C4-2B (cell line): Measurements from ENCODE around the gene MYO1D.
"Not testable (repeated sequence)": the region's sequence is repeated elsewhere in the genome, so short reads cannot be mapped to it uniquely, and the experiment has no call there.

Experiments
- H3K27ac ChIP-seq: fragments of 450-650 bp; 2 replicates; pipeline ENCODE4 v1.5.1; 2017
- ZFX ChIP-seq: fragments of 450-650 bp; IDR thresholded peaks from 2 replicates; pipeline ENCODE4 v1.6.1; 2017
- TF ChIP-seq, protein P1 (sequence below): fragments of 450-650 bp; conservative IDR thresholded peaks from 2 replicates; pipeline ENCODE4 v1.5.1; 2017; ENCODE audit warnings: mild to moderate bottlenecking

The MYO1D gene

DNA sequence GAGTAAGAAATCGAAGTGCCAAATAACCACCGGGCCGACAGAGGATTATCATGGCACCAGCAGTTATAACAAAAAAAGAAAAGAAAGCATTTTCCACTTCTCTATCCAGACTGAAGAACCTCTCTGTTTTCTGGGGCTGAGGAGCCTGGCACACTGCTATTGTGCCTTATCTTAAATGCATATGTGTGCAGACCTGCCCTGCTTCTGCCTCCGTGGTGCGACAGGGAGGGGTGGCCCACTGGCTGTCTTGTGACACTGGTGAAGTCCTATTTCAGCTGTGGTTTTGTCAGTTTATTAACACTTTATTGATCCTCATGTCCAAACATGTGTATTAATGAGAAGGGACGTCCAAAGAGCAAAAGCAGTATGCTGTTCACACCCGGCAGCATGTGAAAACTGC, 334.7 kb downstream of the MYO1D start:
- TF ChIP-seq, protein P1, sequence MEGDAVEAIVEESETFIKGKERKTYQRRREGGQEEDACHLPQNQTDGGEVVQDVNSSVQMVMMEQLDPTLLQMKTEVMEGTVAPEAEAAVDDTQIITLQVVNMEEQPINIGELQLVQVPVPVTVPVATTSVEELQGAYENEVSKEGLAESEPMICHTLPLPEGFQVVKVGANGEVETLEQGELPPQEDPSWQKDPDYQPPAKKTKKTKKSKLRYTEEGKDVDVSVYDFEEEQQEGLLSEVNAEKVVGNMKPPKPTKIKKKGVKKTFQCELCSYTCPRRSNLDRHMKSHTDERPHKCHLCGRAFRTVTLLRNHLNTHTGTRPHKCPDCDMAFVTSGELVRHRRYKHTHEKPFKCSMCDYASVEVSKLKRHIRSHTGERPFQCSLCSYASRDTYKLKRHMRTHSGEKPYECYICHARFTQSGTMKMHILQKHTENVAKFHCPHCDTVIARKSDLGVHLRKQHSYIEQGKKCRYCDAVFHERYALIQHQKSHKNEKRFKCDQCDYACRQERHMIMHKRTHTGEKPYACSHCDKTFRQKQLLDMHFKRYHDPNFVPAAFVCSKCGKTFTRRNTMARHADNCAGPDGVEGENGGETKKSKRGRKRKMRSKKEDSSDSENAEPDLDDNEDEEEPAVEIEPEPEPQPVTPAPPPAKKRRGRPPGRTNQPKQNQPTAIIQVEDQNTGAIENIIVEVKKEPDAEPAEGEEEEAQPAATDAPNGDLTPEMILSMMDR: no peak
- TF ChIP-seq ZFX: no peak

DNA sequence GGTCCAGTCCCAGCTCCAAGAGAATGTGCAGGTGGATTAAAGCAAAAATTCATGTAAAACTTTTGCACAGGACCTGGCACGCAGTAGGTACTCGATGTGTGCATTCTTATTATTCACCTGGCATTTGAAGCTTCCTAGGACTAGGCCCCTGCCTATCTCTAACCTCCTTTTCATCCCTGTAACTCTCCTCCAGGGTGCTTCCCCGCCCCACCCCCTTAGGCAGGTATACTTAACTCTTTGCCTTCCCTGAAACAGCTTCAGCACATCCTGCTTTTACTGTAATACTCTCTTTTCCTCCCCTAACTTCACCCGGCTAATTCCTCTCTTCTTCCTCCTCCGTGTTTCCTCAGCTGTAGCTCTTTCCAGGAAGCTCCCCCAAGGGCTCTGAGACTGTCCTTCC, 335.3 kb downstream of the MYO1D start:
- H3K27ac ChIP-seq: no peak overlapping the region
- no peak for TF ChIP-seq ZFX
- TF ChIP-seq, protein P1: no peak

More for the DNA sequence above, 334.7 kb downstream of the MYO1D start:
- H3K27ac ChIP-seq: no peak overlapping the region

DNA sequence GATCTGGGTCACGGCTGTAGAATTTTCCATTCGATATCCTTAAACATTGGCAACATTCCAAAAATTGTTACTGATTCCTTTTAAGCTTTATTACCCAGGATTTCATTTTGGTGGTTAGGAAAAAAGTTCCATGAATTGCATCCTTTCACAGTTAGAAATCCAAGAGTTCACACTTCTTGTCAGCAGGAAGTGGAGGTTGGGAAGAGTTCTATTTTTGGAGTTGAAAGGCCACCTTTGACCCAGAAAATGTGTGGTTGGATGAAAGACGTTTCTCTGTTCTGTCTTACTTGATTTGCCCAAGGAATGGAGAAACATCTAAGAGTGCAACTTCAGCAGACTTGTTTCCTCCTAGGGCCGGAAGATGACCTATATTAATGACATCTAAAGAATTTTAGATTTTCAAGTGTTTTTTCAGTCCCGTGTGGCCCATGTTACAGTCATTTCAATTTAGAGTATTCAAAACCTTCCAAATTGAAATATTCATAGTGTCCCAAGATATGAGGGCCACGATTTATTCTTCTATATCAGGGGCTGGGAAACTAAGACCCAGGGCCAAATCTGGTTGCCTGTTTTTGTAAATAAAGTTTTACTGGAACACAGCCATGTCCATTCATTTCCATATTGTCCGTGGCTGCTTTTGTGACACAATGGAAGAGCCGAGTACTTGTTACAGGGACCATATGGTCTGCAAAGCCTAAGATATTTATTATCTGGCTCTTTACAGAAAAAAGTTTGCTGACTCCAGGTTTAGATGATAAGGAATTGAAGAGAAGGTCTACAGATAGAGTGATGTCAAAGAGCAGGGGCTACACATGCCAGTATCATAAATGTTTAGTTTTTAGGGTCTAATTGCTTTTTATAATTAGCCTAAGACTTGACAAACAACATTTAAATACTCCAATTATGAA, 339.9 kb downstream of the MYO1D start:
- TF ChIP-seq, protein P1: no peak
- no peak overlapping the region for H3K27ac ChIP-seq

DNA sequence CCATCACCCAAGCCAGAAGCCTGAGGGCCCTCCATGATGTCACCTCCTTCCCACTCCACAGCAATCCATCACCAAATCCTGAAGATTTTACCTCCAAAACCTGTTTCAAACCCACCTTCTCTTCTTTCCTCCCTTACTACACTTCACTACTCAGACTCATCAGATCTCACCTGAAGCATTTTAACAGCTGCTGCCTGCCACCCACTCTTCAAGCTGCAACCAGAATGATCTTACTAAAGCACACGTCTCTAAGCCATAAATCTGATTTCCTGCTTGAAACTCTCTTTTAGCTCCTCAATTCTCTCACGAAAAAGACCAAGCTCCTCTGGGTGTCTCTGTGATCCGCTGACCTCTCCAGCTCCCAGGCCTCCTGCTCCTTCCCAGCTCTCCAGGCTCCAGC, 343.6 kb downstream of the MYO1D start:
- no peak for TF ChIP-seq ZFX
- H3K27ac ChIP-seq: no peak overlapping the region

DNA sequence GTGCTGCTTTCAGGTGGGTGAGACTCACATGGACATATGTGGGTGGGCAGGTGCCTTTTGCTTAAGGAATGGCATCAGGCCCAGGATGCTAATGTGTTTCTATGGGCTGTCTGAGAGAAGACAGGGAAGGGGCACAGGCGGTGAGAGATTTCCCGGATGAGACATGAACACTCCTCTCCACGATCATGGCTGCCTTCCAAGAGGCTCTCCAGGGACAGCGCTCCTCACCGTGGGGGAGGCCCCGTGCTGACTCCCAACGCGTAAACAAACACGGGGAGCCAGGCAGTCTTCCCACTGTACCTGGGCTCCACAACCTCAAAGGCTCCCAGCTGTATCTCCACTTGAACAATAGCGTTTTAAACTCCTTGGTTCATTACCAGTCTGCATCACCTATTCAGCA, 347.3 kb downstream of the MYO1D start:
- H3K27ac ChIP-seq: no peak overlapping the region
- no peak for TF ChIP-seq ZFX
- TF ChIP-seq, protein P1: no peak

DNA sequence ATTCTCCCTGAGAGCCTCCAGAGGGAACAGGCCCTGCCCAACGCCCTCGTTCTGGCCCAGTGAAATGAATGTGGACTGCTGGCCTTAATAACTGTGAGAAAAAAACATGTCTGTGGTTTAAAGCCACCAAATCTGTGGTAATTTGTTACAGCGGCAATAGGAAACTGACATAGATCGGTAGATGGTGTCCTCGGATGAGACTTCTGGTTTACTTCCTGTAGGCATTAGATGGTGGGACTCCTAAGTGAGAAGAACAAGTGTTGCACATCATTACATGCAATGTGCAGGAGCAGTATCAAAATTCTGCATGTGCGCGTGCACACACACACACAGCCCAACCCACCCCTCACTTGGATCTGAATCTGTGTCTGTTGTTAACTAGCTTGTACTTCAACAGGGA, 348.1 kb downstream of the MYO1D start:
- no peak overlapping the region for H3K27ac ChIP-seq
- no peak for TF ChIP-seq ZFX
- TF ChIP-seq, protein P1: no peak

DNA sequence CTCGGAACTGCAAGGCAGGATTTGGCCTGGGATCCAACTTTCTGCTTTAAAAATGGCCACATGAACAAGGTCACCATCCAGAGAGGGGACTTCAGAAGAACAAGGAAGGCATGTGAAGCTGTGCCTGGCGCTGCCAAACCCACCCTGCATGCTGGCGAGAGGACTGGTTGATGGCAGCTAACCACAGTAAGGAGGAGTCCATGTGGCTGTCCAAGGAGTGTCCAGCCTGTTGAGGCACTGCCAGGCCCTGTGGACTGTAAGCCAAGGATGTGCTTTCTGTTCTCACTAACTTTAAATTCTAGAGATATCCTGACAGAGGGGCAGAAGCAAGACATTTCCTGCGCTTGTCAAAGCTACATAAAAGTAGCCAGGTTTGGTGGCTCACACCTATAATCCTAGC, 349.8 kb downstream of the MYO1D start:
- TF ChIP-seq, protein P1: no peak
- no peak for TF ChIP-seq ZFX
- no peak overlapping the region for H3K27ac ChIP-seq

DNA sequence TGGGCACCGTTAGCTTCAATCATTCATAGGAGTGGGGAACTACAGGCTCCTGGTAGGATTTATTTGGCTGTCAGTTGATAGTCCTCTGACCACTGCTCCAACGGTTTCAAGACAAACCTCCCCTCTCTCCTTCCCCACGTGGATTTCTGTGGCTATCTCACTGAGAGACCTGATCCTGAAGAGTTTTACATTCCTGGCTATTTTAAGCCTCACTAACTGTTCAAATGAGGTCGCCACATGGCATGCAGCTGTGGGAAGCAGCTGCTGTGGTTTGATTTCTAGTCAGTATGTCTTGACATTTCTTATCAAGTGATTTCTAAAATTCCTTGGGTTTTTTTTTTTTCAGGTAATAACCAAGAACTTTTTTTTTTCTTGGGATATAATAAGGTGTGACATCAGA, 351.8 kb downstream of the MYO1D start:
- H3K27ac ChIP-seq: no peak overlapping the region
- no peak for TF ChIP-seq ZFX
- TF ChIP-seq, protein P1: no peak

DNA sequence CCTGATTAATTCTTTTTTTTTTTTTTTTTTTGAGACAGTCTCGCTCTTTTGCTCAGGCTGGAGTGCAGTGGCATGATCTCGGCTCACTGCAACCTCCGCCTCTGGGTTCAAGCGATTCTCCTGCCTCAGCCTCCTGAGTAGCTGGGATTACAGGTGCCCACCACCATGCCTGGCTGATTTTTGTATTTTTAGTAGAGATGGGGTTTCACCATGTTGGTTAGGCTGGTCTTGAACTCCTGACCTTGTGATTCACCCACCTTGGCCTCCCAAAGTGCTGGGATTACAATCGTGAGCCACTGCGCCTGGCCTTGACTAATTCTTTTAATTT, 352.4 kb downstream of the MYO1D start:
- H3K27ac ChIP-seq: not testable (repeated sequence)
